ENCODE results near the gene HILPDA. TPM values are rescaled to one million over a fixed set of nuclear protein-coding genes. Genes with fewer than 3 reads are reported as not detected.

The HILPDA gene
- total and polyA plus RNA-seq, 4 donors = 4.1 to 36.8 (median 10.4) TPM

DNA sequence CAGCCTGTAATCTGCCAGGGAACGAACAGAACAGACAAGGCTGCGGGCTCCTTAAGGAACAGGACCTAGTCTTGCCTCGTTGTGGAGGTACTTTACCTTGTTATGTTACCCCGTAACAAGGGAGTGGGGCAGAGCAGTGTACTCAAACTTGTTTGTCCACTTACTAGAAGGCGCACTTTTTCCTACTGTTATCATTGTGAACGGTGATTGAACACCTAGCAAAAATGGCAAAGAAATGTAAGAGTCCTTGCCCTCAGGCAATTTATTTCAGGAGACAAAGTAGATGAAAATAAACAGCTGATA, 45.3 kb upstream of the HILPDA start:
- Histone ChIP-seq H3K4me1 (ENCODE audit: control insufficient read depth in 1 of 2, insufficient read depth in 2 of 2, low read length in 2 of 2) (no peaks in the 10 kb centered on the region), H3K27me3 (ENCODE audit: control insufficient read depth in 1 of 2, insufficient read depth in 2 of 2, low read length in 1 of 2) (no peaks in the 10 kb centered on the region), H3K36me3 (ENCODE audit: control insufficient read depth in 1 of 2, insufficient read depth in 2 of 2, low read length in 1 of 2) (no peaks in the 10 kb centered on the region), H3K4me3 (ENCODE audit: low read length in 2 of 2) (peak overlapping the region; percentile 47 to 56), H3K27ac (ENCODE audit: low read depth in 1 of 2, low read length in 2 of 2) (peak overlapping the region in 1 of 2 donors; percentile 86), H3K9me3 (ENCODE audit: control insufficient read depth, low read length) (no peaks in the 10 kb centered on the region)
- WGBS, 2 donors = 2 to 3% methylated on average over 6 of the region's 6 CpGs
- intact Hi-C loops (cut with DNase I) = no loop called here
- no peak for DNase-seq
- ATAC-seq (ENCODE audit: low FRiP score) = no peak

- intact Hi-C loops (cut with DNase I) = no loop called here
- DNase-seq (no peak), ATAC-seq (ENCODE audit: low FRiP score) (no peak)
- no peaks in the 10 kb centered on the region for H3K4me1 ChIP-seq (ENCODE audit: control insufficient read depth in 1 of 2, insufficient read depth in 2 of 2, low read length in 2 of 2)
- no peaks in the 10 kb centered on the region for H3K27me3 ChIP-seq (ENCODE audit: control insufficient read depth in 1 of 2, insufficient read depth in 2 of 2, low read length in 1 of 2)
- H3K9me3 ChIP-seq (ENCODE audit: control insufficient read depth, low read length) = no peaks in the 10 kb centered on the region
- 65 to 74% methylated on average over 4 of the region's 4 CpGs for WGBS, 2 donors
- no peak overlapping the region for H3K27ac ChIP-seq (ENCODE audit: low read depth in 1 of 2, low read length in 2 of 2)
- H3K36me3 ChIP-seq (ENCODE audit: control insufficient read depth in 1 of 2, insufficient read depth in 2 of 2, low read length in 1 of 2) = no peaks in the 10 kb centered on the region
- no peak overlapping the region for H3K4me3 ChIP-seq (ENCODE audit: low read length in 2 of 2)
These were observed 40.4 kb upstream of the HILPDA start for GRCh38 chr7:128415217-128415785.

- no peaks in the 10 kb centered on the region for H3K36me3 ChIP-seq (ENCODE audit: control insufficient read depth in 1 of 2, insufficient read depth in 2 of 2, low read length in 1 of 2)
- DNase-seq (no peak), ATAC-seq (ENCODE audit: low FRiP score) (no peak)
- intact Hi-C loops (cut with DNase I) = no loop called here
- H3K27me3 ChIP-seq (ENCODE audit: control insufficient read depth in 1 of 2, insufficient read depth in 2 of 2, low read length in 1 of 2) = no peaks in the 10 kb centered on the region
- no peaks in the 10 kb centered on the region for H3K9me3 ChIP-seq (ENCODE audit: control insufficient read depth, low read length)
- WGBS, 2 donors = 93 to 94% methylated on average over 3 of the region's 3 CpGs
- H3K4me3 ChIP-seq (ENCODE audit: low read length in 2 of 2) = no peak overlapping the region
- H3K4me1 ChIP-seq (ENCODE audit: control insufficient read depth in 1 of 2, insufficient read depth in 2 of 2, low read length in 2 of 2) = no peaks in the 10 kb centered on the region
- no peak overlapping the region for H3K27ac ChIP-seq (ENCODE audit: low read depth in 1 of 2, low read length in 2 of 2)
These were observed 38.6 kb upstream of the HILPDA start for GRCh38 chr7:128417071-128417470.

GRCh38 chr7:128419257-128419656, 36.4 kb upstream of the HILPDA start:
- Histone ChIP-seq H3K4me3 (ENCODE audit: low read length in 2 of 2) (no peak overlapping the region), H3K4me1 (ENCODE audit: control insufficient read depth in 1 of 2, insufficient read depth in 2 of 2, low read length in 2 of 2) (no peaks in the 10 kb centered on the region), H3K36me3 (ENCODE audit: control insufficient read depth in 1 of 2, insufficient read depth in 2 of 2, low read length in 1 of 2) (no peaks in the 10 kb centered on the region), H3K27ac (ENCODE audit: low read depth in 1 of 2, low read length in 2 of 2) (no peak overlapping the region), H3K27me3 (ENCODE audit: control insufficient read depth in 1 of 2, insufficient read depth in 2 of 2, low read length in 1 of 2) (no peaks in the 10 kb centered on the region), H3K9me3 (ENCODE audit: control insufficient read depth, low read length) (no peaks in the 10 kb centered on the region)
- intact Hi-C loops (cut with DNase I) = no loop called here
- DNase-seq = no peak
- WGBS, 2 donors = 92% methylated on average over 7 of the region's 7 CpGs
- ATAC-seq (ENCODE audit: low FRiP score) = no peak

DNA sequence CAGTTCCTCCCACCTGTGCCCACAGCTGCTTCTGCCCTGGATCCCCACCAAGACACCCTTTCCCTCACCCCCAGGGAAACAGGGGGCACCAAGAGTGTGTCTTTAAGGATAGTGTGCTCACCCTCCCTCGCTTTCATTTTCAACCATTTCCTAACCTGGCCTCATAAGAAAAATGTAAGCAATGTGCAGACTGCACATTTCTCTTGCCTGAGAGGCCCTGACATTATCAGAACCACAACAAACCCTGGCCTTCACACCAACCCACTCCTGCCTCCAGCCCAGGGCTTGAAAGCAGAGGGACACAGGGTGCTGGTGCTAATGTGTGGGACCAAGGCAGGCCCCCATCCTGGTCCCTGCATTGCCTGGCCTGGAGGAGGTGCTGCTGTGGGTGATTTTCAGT, 34.9 kb upstream of the HILPDA start:
- intact Hi-C loops (cut with DNase I) = no loop called here
- H3K4me1 ChIP-seq (ENCODE audit: control insufficient read depth in 1 of 2, insufficient read depth in 2 of 2, low read length in 2 of 2) = no peaks in the 10 kb centered on the region
- H3K9me3 ChIP-seq (ENCODE audit: control insufficient read depth, low read length) = no peaks in the 10 kb centered on the region
- DNase-seq (no peak), ATAC-seq (ENCODE audit: low FRiP score) (no peak)
- H3K36me3 ChIP-seq (ENCODE audit: control insufficient read depth in 1 of 2, insufficient read depth in 2 of 2, low read length in 1 of 2) = no peaks in the 10 kb centered on the region
- no peak overlapping the region for H3K27ac ChIP-seq (ENCODE audit: low read depth in 1 of 2, low read length in 2 of 2)
- 71 to 92% methylated on average over 1 of the region's 1 CpG for WGBS, 2 donors
- H3K4me3 ChIP-seq (ENCODE audit: low read length in 2 of 2) = no peak overlapping the region
- no peaks in the 10 kb centered on the region for H3K27me3 ChIP-seq (ENCODE audit: control insufficient read depth in 1 of 2, insufficient read depth in 2 of 2, low read length in 1 of 2)

DNA sequence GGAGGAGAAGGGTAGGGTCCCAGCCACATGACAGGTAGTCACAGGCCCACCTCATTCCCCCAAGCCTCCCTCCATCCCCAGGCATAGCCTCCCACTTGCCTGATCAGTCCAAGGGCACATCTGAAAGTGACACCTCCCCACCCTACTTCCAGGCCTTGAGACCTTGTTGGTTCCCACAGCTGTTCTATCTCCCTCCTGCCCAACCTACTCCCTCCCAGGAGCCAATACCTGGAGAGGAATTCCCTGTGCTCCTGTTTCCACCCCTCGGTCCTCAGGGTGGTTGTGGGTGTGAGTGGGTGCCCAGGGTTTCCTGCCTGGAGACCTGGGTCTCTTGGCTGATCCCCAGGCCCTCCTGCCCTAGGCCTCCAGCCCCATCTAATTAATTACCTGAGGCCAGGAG, 34.3 kb upstream of the HILPDA start:
- intact Hi-C loops (cut with DNase I) = no loop called here
- Histone ChIP-seq H3K4me1 (ENCODE audit: control insufficient read depth in 1 of 2, insufficient read depth in 2 of 2, low read length in 2 of 2) (no peaks in the 10 kb centered on the region), H3K9me3 (ENCODE audit: control insufficient read depth, low read length) (no peaks in the 10 kb centered on the region), H3K27me3 (ENCODE audit: control insufficient read depth in 1 of 2, insufficient read depth in 2 of 2, low read length in 1 of 2) (no peaks in the 10 kb centered on the region), H3K27ac (ENCODE audit: low read depth in 1 of 2, low read length in 2 of 2) (no peak overlapping the region), H3K4me3 (ENCODE audit: low read length in 2 of 2) (no peak overlapping the region), H3K36me3 (ENCODE audit: control insufficient read depth in 1 of 2, insufficient read depth in 2 of 2, low read length in 1 of 2) (no peaks in the 10 kb centered on the region)
- WGBS, 2 donors = 73 to 93% methylated on average over 1 of the region's 1 CpG
- DNase-seq (no peak), ATAC-seq (ENCODE audit: low FRiP score) (no peak)

DNA sequence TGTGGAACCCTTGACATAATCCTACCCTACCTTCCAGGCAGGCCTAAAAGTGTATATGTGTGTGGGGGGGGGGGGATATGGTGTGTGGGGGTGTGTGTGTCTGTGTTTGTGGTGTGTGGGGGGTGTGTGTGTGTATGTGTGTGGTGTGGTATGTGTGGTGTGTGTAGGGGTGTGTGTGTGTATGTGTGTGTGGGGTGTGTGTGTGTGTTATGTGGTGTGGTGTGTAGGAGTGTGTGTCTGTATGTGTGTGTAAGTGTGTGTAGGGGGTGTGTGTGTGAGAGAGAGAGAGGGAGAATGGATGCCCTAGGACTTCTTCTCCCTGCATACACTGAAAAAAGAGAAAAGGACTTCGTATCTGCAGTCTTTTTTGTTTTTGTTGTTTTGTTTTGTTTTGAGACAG, 33.6 kb upstream of the HILPDA start:
- WGBS, 2 donors = 67 to 87% methylated on average over 1 of the region's 1 CpG
- DNase-seq (no peak), ATAC-seq (ENCODE audit: low FRiP score) (no peak)
- Histone ChIP-seq H3K36me3 (ENCODE audit: control insufficient read depth in 1 of 2, insufficient read depth in 2 of 2, low read length in 1 of 2) (no peaks in the 10 kb centered on the region), H3K4me1 (ENCODE audit: control insufficient read depth in 1 of 2, insufficient read depth in 2 of 2, low read length in 2 of 2) (no peaks in the 10 kb centered on the region), H3K9me3 (ENCODE audit: control insufficient read depth, low read length) (no peaks in the 10 kb centered on the region), H3K27me3 (ENCODE audit: control insufficient read depth in 1 of 2, insufficient read depth in 2 of 2, low read length in 1 of 2) (no peaks in the 10 kb centered on the region), H3K4me3 (ENCODE audit: low read length in 2 of 2) (no peak overlapping the region), H3K27ac (ENCODE audit: low read depth in 1 of 2, low read length in 2 of 2) (no peak overlapping the region)
- intact Hi-C loops (cut with DNase I) = no loop called here

DNA sequence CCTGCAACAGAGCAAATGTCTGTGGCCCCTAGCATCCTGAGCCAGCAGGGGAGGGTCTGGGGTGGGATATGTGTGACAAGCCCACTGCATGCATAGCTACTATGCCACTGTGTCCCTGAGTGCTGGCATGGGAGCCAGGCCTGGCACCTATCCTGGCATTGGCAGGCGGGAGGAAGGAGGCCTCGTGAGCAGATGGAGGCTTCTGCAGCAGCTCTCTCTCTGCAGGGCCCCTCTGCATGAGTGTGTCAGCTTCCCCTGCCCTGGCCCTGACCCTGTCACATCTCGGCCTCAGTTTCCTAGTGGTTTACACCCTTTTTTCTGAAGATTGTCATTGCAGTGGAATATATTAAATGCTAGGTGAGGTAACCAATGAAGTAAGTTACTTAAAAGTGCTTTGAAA, 32.8 kb upstream of the HILPDA start:
- ATAC-seq (ENCODE audit: low FRiP score) (no peak), DNase-seq (no peak)

GRCh38 chr7:128424686-128425275, 30.9 kb upstream of the HILPDA start:
- intact Hi-C loops (cut with DNase I) = loop anchor here in 1 of 2 donors (2.0 kb wide), 1 partner anchor 26 kb away; no protein-coding TSS in a partner anchor
- no peaks in the 10 kb centered on the region for H3K4me1 ChIP-seq (ENCODE audit: control insufficient read depth in 1 of 2, insufficient read depth in 2 of 2, low read length in 2 of 2)
- H3K27me3 ChIP-seq (ENCODE audit: control insufficient read depth in 1 of 2, insufficient read depth in 2 of 2, low read length in 1 of 2) = no peaks in the 10 kb centered on the region
- H3K36me3 ChIP-seq (ENCODE audit: control insufficient read depth in 1 of 2, insufficient read depth in 2 of 2, low read length in 1 of 2) = no peaks in the 10 kb centered on the region
- H3K9me3 ChIP-seq (ENCODE audit: control insufficient read depth, low read length) = no peaks in the 10 kb centered on the region
- no peak for ATAC-seq (ENCODE audit: low FRiP score)
- no peak overlapping the region for H3K27ac ChIP-seq (ENCODE audit: low read depth in 1 of 2, low read length in 2 of 2)
- DNase-seq = no peak
- H3K4me3 ChIP-seq (ENCODE audit: low read length in 2 of 2) = no peak overlapping the region
- WGBS, 2 donors = 44 to 51% methylated on average over 1 of the region's 1 CpG

More for the DNA sequence above, 32.8 kb upstream of the HILPDA start:
- no peaks in the 10 kb centered on the region for H3K27me3 ChIP-seq (ENCODE audit: control insufficient read depth in 1 of 2, insufficient read depth in 2 of 2, low read length in 1 of 2)
- H3K36me3 ChIP-seq (ENCODE audit: control insufficient read depth in 1 of 2, insufficient read depth in 2 of 2, low read length in 1 of 2) = no peaks in the 10 kb centered on the region
- no peaks in the 10 kb centered on the region for H3K9me3 ChIP-seq (ENCODE audit: control insufficient read depth, low read length)
- intact Hi-C loops (cut with DNase I) = no loop called here
- no peaks in the 10 kb centered on the region for H3K4me1 ChIP-seq (ENCODE audit: control insufficient read depth in 1 of 2, insufficient read depth in 2 of 2, low read length in 2 of 2)
- 34 to 45% methylated on average over 3 of the region's 3 CpGs for WGBS, 2 donors
- H3K4me3 ChIP-seq (ENCODE audit: low read length in 2 of 2) = no peak overlapping the region
- H3K27ac ChIP-seq (ENCODE audit: low read depth in 1 of 2, low read length in 2 of 2) = no peak overlapping the region
